T-cell (primary cell): ENCODE data around the gene SPEM1. TPM values are rescaled to one million over a fixed set of nuclear protein-coding genes. Genes with fewer than 3 reads are reported as not detected.

ENCODE experiments used
- ATAC-seq, 4 experiments: fragments of 200-7000 bp in 3 of 4; fragments of 150-1000 bp in 1 of 4; cut with Tn5 transposase; replicated peaks in 1 of 4; 1 replicate in 3 of 4; 2 replicates in 1 of 4; pipeline ENCODE4 v1.10.0; 2021; ENCODE audit warnings: moderate library complexity in 3 of 4, mild to moderate bottlenecking in 2 of 4, moderate number of reproducible peaks in 1 of 4
- CTCF ChIA-PET, 2 donors: fragments of 300-600 bp; sonication (Branson Sonifier 250); formaldehyde crosslinking; loops; one replicate each; lab custom pipeline; 2022; ENCODE audit warnings: antibody characterized with exemption in 2 of 2; lab: Charles Lee
- POLR2A ChIA-PET, 2 donors: fragments of 300-600 bp; sonication (Branson Sonifier 250); formaldehyde crosslinking; loops; one replicate each; lab custom pipeline; 2022; ENCODE audit warnings: antibody characterized with exemption in 2 of 2; lab: Charles Lee
- DNase-seq, 35 experiments: peaks; one replicate each; pipeline versions ENCODE4 v3.0.0 to v3.0.0-alpha.2; 2013 to 2023
- H3K27ac ChIP-seq: one replicate; pipeline ENCODE4 v1.5.1; 2013; ENCODE audit warnings: low read length
- H3K27me3 ChIP-seq, 2 experiments: replicated peaks in 1 of 2; 1 replicate in 1 of 2; 2 replicates in 1 of 2; pipeline versions ENCODE4 v1.6.1 to v1.7.0; 2013; ENCODE audit warnings: low read length in 1 of 2, mixed read lengths in 1 of 2; ENCODE audit not compliant: control insufficient read depth in 2 of 2, insufficient read depth in 2 of 2; ENCODE audit errors: extremely low read depth in 1 of 2
- H3K36me3 ChIP-seq, 2 donors: 1 replicate in 1 of 2; 2 replicates in 1 of 2; pipeline versions ENCODE4 v1.6.1 to v1.7.0; 2013; ENCODE audit warnings: low read length in 1 of 2; ENCODE audit not compliant: control insufficient read depth in 2 of 2, insufficient read depth in 1 of 2; ENCODE audit errors: extremely low read depth in 1 of 2
- H3K4me1 ChIP-seq, 2 experiments: 1 replicate in 1 of 2; 2 replicates in 1 of 2; pipeline versions ENCODE4 v1.6.1 to v1.7.0; 2013; ENCODE audit warnings: low read length in 2 of 2, mixed read lengths in 1 of 2; ENCODE audit not compliant: insufficient read depth in 2 of 2, control insufficient read depth in 1 of 2; ENCODE audit errors: extremely low read depth in 1 of 2
- H3K4me3 ChIP-seq, 2 donors: 1 replicate in 1 of 2; 2 replicates in 1 of 2; pipeline versions ENCODE4 v1.5.1 to v1.7.0; 2013; ENCODE audit warnings: mild to moderate bottlenecking in 2 of 2, low read length in 1 of 2, moderate library complexity in 1 of 2; ENCODE audit not compliant: control insufficient read depth in 1 of 2; ENCODE audit errors: extremely low read depth in 1 of 2
- H3K9me3 ChIP-seq: 2 replicates; pipeline ENCODE4 v1.7.0; 2013
- H3K27ac Mint-ChIP-seq, 2 donors: one replicate each; pipeline ENCODE4 v1.8.0; 2020 to 2021; ENCODE audit warnings: mild to moderate bottlenecking in 2 of 2, mixed read lengths in 2 of 2
- H3K27me3 Mint-ChIP-seq, 2 donors: one replicate each; pipeline ENCODE4 v1.8.0; 2021 to 2022; ENCODE audit warnings: mixed read lengths in 2 of 2
- H3K36me3 Mint-ChIP-seq: one replicate; pipeline ENCODE4 v1.8.0; 2021; ENCODE audit warnings: mixed read lengths
- H3K4me1 Mint-ChIP-seq, 3 donors: one replicate each; pipeline ENCODE4 v1.8.0; 2020 to 2022; ENCODE audit warnings: mixed read lengths in 3 of 3, mild to moderate bottlenecking in 1 of 3
- H3K4me3 Mint-ChIP-seq, 3 donors: one replicate each; pipeline ENCODE4 v1.8.0; 2020 to 2022; ENCODE audit warnings: mild to moderate bottlenecking in 3 of 3, mixed read lengths in 3 of 3, moderate library complexity in 3 of 3
- H3K9me3 Mint-ChIP-seq, 3 donors: one replicate each; pipeline ENCODE4 v1.8.0; 2020 to 2022; ENCODE audit warnings: mixed read lengths in 3 of 3
- WGBS: methylation state at CpG from one replicate; pipeline ENCODE4 v1.1.5; 2013; ENCODE audit warnings: missing lambda C conversion rate; ENCODE audit not compliant: insufficient coverage; 5-methylcytosine and 5-hydroxymethylcytosine counted together
- total RNA-seq, 35 experiments: library from RNA in 6 of 35; stranded (reverse) in 6 of 35; fragments of 120-200 nt in 1 of 35; gene quantifications; one replicate each; pipeline versions ENCODE4 v1.2.1 to v1.2.4 and lab custom pipeline; 2013 to 2026

Gene SPEM1
- total RNA-seq, 5 donors from 2014 or later (not counting 1 experiment from before 2014, with no cell fraction given): not detected

DNA sequence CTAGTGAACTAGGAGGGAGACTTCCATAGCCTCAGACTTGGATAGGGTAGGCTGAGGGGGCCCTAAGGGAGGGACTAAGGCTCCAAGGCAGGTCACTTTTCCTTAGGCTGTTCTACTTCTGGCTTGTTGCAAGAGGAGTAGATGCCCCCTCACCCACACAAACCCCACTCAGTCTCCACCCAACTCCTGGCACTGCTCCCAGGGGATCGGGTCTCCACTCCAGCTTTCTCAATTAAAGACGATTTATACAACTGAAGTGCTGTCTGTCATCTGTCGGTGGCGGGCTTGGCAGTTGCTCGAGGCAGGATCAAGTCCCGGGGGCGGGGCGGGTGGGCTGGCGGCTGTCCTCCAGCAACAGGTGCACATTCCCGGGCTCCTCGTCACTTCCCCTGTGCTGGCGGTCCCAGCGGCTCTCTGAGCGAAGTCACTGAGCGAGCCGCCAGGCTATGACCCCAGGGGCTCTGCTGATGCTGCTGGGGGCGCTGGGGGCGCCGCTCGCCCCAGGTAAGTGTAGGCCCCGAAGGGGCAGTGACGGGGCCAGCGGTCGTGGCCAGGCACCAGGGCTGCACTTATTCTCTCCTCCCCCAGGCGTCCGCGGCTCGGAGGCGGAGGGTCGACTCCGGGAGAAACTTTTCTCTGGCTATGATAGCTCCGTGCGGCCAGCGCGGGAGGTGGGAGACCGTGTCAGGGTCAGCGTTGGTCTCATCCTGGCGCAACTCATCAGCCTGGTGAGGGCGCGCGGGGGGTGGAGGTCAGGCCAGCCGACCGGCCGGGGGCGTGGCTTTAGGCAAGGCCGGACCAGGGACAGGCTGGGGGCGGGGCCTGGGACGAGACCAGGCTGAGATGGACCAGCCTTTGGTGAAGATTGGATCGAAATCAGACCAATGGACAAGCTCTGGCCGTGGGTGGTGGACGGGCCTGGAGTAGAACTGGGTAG is 24.8 kb downstream of the SPEM1 start, which contains the start of gene CHRNB1:
Gene CHRNB1 (plus strand): TSS at position 380 of the 937 bp plus-strand sequence. CDS start 67 bp downstream, at position 447.
- peaks cover 0 to 3% (median 0%) of the 10 kb centered on the region in 3 donors for H3K9me3 Mint-ChIP-seq
- Histone ChIP-seq H3K27ac (no peak within 1 kb of the TSS), H3K4me3 (peak within 1 kb of the TSS; percentile 24 to 54), H3K9me3 (no peaks in the 10 kb centered on the region), H3K36me3 (no peaks in the 10 kb centered on the region), H3K4me1 (peaks cover 2 to 34% of the 10 kb centered on the region in 2 experiments), H3K27me3 (peaks cover 2 to 85% of the 10 kb centered on the region in 2 experiments)
- ChIA-PET POLR2A (interaction anchor here (0.5 to 1.1 kb wide), 4 partner anchors 9 to 40 kb away, joined by 3 read pairs; no protein-coding TSS in a partner anchor), CTCF (interaction anchor here (0.5 to 0.9 kb wide), 4 partner anchors 40 to 235 kb away, joined by 3 to 4 read pairs (median 3); no protein-coding TSS in a partner anchor)
- ATAC-seq (peak in 3 of 4 experiments; percentile 15 to 33 (median 18)), DNase-seq (peak in 1 of 35 experiments; percentile 28)
- peak within 1 kb of the TSS; percentile 63 to 76 (median 64) for H3K4me3 Mint-ChIP-seq
- H3K4me1 Mint-ChIP-seq: peaks cover 26 to 37% (median 36%) of the 10 kb centered on the region in 3 donors
- peaks cover 6% of the 10 kb centered on the region for H3K36me3 Mint-ChIP-seq
- WGBS: 10% methylated on average over 50 of the region's 51 CpGs
- H3K27me3 Mint-ChIP-seq: peaks cover 39 to 70% of the 10 kb centered on the region in 2 donors
- peak within 1 kb of the TSS in 1 of 2 donors; percentile 20 for H3K27ac Mint-ChIP-seq

DNA sequence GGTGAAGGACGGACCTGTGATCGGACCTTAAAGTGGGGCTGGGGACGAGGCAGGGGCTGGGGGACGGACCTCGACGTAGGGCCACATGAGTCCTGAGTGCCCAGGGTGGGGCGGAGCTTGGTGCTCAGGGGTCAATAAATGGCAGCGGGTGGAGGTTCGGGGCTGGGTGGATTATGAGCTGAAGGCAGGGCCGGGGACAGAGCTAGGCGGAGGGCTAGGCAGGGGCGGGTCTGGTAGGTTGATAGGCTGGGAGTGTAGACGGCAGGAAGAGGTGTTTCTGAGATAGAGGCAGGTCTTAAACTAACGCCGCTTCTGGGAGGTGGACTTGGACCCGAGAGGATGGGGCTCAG is 25.5 kb downstream of the SPEM1 start:
- WGBS: 10% methylated on average over 11 of the region's 16 CpGs
- H3K27me3 Mint-ChIP-seq: peaks cover 34 to 65% of the 10 kb centered on the region in 2 donors

DNA sequence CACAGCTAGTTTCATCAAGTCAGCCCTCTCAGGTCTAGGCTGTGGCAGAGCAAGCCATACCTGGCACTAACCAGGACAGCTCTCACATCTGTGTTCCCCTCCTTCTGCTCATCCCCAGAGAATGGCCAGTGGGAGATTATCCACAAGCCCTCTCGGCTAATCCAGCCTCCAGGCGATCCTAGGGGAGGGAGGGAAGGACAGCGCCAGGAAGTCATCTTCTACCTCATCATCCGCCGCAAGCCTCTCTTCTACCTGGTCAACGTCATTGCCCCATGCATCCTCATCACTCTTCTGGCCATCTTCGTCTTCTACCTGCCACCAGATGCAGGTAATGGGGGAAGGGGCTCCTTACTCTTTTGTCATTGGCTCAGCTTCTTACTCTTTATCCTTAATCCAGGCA is 28.3 kb downstream of the SPEM1 start:
- Mint-ChIP-seq H3K4me3 (no peak overlapping the region), H3K27me3 (peaks cover 22 to 38% of the 10 kb centered on the region in 2 donors), H3K4me1 (peaks cover 20 to 31% (median 27%) of the 10 kb centered on the region in 3 donors), H3K36me3 (peaks cover 14% of the 10 kb centered on the region), H3K27ac (no peak overlapping the region), H3K9me3 (peaks cover 0 to 3% (median 0%) of the 10 kb centered on the region in 3 donors)
- Histone ChIP-seq H3K27me3 (peaks cover 2 to 51% of the 10 kb centered on the region in 2 experiments), H3K4me3 (no peak overlapping the region), H3K36me3 (peaks cover 0 to 2% of the 10 kb centered on the region in 2 donors), H3K4me1 (peaks cover 0 to 24% of the 10 kb centered on the region in 2 experiments), H3K9me3 (no peaks in the 10 kb centered on the region), H3K27ac (no peak overlapping the region)
- ATAC-seq: no peak
- no peak for DNase-seq
- POLR2A ChIA-PET: no interaction called here
- CTCF ChIA-PET: interaction anchor here in 1 of 2 donors (0.6 kb wide), 2 partner anchors 23 to 168 kb away, joined by 3 read pairs; no protein-coding TSS in a partner anchor
- no CpG with 5 or more reads among the region's 7 CpGs for WGBS

More for the DNA sequence above, 25.5 kb downstream of the SPEM1 start:
- Histone ChIP-seq H3K4me1 (peaks cover 0 to 28% of the 10 kb centered on the region in 2 experiments), H3K27me3 (peaks cover 2 to 79% of the 10 kb centered on the region in 2 experiments), H3K9me3 (no peaks in the 10 kb centered on the region), H3K36me3 (no peaks in the 10 kb centered on the region), H3K4me3 (peak overlapping the region; percentile 24 to 54), H3K27ac (no peak overlapping the region)
- CTCF ChIA-PET: interaction anchor here (0.6 kb wide), 5 partner anchors 9 to 612 kb away, joined by 3 to 5 read pairs (median 4); partner anchors contain the start of gene TMEM102 (in 1 of the 2)
- DNase-seq (peak in 18 of 35 experiments; percentile 19 to 57 (median 30)), ATAC-seq (peak; percentile 78 to 91 (median 90))
- peaks cover 0 to 3% (median 0%) of the 10 kb centered on the region in 3 donors for H3K9me3 Mint-ChIP-seq
- POLR2A ChIA-PET: interaction anchor here in 1 of 2 donors (0.5 to 0.6 kb wide), 3 partner anchors 8 to 31 kb away, joined by 3 to 6 read pairs (median 5); no protein-coding TSS in a partner anchor
- H3K36me3 Mint-ChIP-seq: peaks cover 9% of the 10 kb centered on the region
- peak overlapping the region; percentile 63 to 76 (median 64) for H3K4me3 Mint-ChIP-seq
- peak overlapping the region in 1 of 2 donors; percentile 20 for H3K27ac Mint-ChIP-seq
- peaks cover 22 to 32% (median 29%) of the 10 kb centered on the region in 3 donors for H3K4me1 Mint-ChIP-seq

DNA sequence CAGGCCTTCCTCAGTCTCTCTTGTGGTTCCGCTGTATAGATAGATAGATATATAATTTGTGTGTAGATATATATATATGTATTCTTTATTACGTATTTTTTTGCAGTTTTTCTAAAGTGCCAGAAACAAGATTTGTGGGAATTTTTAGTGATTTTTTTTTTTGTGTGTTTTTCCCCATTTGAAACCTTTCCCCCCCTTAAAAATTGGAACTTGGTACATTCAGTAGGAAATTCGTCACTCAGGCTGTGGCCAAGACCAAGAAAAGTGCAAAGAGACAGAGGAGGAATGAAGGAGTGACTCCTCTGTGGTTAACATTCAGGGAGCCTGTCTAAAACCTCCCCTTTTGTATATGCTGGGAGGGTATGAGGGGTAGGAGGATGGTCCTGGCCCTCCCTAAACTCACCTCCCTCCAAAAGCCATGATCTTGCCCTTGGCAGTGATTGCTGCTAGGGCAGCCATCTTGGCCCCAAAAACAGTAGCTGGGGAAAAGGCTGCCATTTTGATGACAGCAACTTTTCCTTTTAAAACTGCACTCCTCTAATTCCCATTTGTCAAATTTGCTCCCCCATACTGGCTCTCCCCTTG is 39.9 kb downstream of the SPEM1 start:
- peaks cover 2 to 20% of the 10 kb centered on the region in 2 donors for H3K36me3 ChIP-seq
- H3K9me3 ChIP-seq: no peaks in the 10 kb centered on the region
- no peak overlapping the region for H3K27ac ChIP-seq
- H3K4me3 Mint-ChIP-seq: no peak overlapping the region
- DNase-seq: no peak
- peaks cover 6% of the 10 kb centered on the region for H3K36me3 Mint-ChIP-seq
- ChIA-PET CTCF (interaction anchor here in 1 of 2 donors (0.7 kb wide), 1 partner anchor 16 kb away, joined by 3 read pairs; no protein-coding TSS in a partner anchor), POLR2A (interaction anchor here in 1 of 2 donors (0.6 kb wide), 1 partner anchor 35 kb away, joined by 3 read pairs; no protein-coding TSS in a partner anchor)
- H3K27ac Mint-ChIP-seq: peak overlapping the region in 1 of 2 donors; percentile 58
- peaks cover 0 to 10% of the 10 kb centered on the region in 2 experiments for H3K4me1 ChIP-seq
- H3K4me3 ChIP-seq: no peak overlapping the region
- H3K27me3 ChIP-seq: no peaks in the 10 kb centered on the region
- H3K9me3 Mint-ChIP-seq: no peaks in the 10 kb centered on the region
- no peaks in the 10 kb centered on the region for H3K27me3 Mint-ChIP-seq
- H3K4me1 Mint-ChIP-seq: peaks cover 10 to 22% (median 16%) of the 10 kb centered on the region in 3 donors
- ATAC-seq: no peak
- WGBS: no CpG with 5 or more reads among the region's 3 CpGs

DNA sequence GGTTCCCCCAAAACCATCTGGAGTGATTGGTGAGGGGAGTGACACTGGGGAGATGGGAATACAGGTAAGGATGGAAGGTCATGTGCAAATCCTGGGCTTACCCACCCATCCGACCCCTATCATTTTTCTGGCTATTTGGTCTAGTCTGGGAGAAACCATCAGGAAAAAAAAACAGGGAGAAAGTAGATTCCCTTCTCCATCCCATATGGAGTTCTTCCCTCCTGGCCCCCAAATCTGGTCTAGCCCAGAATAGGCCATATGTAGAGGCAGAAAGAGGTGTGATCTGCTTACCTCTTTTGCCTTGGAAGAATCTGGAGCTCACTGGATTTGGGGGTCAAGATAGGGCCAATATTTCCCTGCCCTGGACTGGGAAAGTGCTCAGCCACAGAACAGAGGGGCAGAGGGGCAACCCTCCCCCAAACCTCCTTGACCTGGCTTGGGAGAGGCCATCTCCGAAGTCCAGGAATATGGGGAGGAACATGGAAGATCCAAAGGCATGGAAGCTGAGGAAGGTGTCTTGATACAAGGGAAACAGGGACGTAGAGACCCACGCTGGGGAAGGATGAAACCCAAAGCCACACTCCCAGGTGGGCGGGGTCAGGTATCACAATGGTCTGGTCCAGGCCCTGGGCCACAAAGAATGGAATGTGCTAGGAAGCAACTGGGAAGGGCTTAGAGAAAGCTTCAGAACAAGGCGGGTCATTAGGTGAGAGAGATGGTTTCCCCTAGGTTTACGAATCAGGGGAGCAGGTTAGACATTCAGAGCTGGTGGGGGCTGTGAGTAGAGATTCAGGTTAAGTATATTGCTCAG is 40.9 kb downstream of the SPEM1 start:
- POLR2A ChIA-PET: interaction anchor here in 1 of 2 donors (0.6 kb wide), 1 partner anchor 34 kb away, joined by 3 read pairs; no protein-coding TSS in a partner anchor
- DNase-seq (no peak), ATAC-seq (no peak)
- H3K4me3 Mint-ChIP-seq: no peak overlapping the region
- Histone ChIP-seq H3K27ac (no peak overlapping the region), H3K9me3 (no peaks in the 10 kb centered on the region), H3K36me3 (peaks cover 2 to 30% of the 10 kb centered on the region in 2 donors), H3K27me3 (no peaks in the 10 kb centered on the region), H3K4me1 (peaks cover 0 to 8% of the 10 kb centered on the region in 2 experiments), H3K4me3 (no peak overlapping the region)
- peaks cover 7 to 18% (median 11%) of the 10 kb centered on the region in 3 donors for H3K4me1 Mint-ChIP-seq
- 91% methylated on average over 5 of the region's 7 CpGs for WGBS
- CTCF ChIA-PET: interaction anchor here in 1 of 2 donors (0.7 kb wide), 1 partner anchor 15 kb away, joined by 3 read pairs; no protein-coding TSS in a partner anchor
- no peaks in the 10 kb centered on the region for H3K9me3 Mint-ChIP-seq
- no peaks in the 10 kb centered on the region for H3K27me3 Mint-ChIP-seq
- peaks cover 8% of the 10 kb centered on the region for H3K36me3 Mint-ChIP-seq
- H3K27ac Mint-ChIP-seq: no peak overlapping the region
